GM21381 (cell line): ENCODE results near the gene SLC29A1.

ENCODE experiments used
- ATAC-seq: cut with Tn5 transposase; IDR thresholded peaks from one replicate; pipeline ENCODE4 v1.9.1; 2021; ENCODE audit warnings: mild to moderate bottlenecking, moderate library complexity; ENCODE audit not compliant: unreplicated experiment

The SLC29A1 gene

DNA sequence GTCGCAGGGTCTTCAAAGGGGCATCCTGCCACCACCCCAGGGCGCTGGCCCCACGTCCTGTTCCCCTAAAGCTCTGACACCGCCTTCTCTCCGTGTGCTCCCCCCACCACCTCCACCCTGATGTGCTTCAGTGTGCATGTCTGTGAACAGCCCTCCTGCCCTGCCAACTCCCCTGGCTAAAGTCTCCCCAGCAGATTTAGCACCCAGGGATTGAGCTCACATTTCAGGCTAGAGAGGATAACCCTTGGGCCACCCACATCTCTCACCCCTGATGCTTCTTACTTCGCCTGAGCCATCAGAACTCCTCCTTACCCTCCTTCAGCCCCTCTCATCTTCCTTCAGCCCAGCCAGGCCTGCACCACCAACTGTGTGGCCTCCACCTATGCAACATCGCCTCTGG lies 54.4 kb downstream of the SLC29A1 start:
- ATAC-seq, result no peak

DNA sequence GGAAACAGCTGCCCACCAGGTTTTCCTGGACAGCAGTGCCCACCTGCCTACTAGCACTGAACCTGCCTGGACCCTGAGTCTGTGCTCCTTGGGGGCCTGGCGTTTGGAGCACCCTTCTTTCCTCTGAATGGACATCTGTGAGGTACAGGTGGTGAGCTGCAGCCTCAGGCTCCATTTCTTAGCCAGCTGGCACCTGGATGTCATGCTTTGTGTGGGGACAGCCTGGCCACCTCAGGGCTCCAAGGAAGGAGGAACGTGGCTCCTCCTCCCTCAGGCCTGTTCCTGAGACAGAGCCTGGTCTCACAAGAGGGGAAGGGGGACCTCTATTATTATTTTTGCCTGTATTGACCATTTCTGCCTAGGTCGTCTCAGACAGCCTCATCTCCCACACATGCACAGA lies 54.9 kb downstream of the SLC29A1 start:
- no peak for ATAC-seq

DNA sequence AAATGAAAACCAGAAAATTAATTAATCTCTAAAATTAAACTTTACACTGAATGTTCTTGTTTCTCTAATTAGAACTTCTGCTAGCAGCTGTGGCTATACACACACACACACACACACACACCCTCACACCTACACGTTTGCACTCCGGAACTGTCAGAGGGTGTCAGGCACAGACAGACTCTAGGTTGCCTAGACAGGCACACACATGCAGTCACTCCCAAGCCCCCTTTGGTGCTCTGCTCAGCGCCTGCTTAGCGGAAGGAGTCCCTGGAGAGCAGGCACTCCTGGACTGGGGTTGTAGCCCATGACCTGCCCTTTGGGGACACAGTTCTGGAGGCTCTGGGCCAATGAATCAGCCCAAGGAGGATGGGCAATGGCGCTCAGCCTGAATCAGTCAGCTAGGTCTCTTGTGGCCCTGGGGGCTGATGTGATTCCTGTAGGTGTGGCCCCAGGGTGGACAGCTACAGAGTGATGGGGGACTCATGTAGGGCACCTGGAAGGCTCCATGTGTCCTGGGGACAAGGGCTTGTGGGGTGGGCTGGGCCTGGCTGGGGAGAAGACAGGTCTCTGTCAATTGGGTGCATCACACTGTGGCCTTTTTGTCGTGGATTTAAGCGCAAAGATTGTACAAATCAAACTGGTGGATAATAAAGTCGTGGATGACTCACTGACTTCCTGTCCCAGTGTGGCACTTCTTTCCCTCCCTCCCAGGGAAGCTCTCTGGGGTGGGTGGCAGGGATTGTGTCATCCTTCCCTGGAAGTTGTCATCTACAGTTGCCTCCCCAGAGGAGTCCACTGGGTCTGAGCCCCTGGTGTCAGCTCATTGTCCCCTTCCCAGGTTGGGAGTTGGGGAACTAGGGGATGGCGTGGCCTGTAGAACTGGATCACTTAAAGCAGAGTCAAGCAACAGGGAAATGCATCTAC lies 55.6 kb downstream of the SLC29A1 start:
- no peak for ATAC-seq
